ENCODE results near the gene PHACTR3.

The PHACTR3 gene

GRCh38 chr20:59745201-59745600 is 140.9 kb downstream of the PHACTR3 start:
- no peak for TF ChIP-seq CTCF (conservative IDR thresholded peaks at IDR 0.05)
- no peak overlapping the region for H3K27ac ChIP-seq

GRCh38 chr20:59745716-59746115 is 141.4 kb downstream of the PHACTR3 start:
- no peak overlapping the region for H3K27ac ChIP-seq
- TF ChIP-seq ZFX (IDR thresholded peaks at IDR 0.05) (no peak), CTCF (conservative IDR thresholded peaks at IDR 0.05) (no peak)

- TF ChIP-seq ZFX (IDR thresholded peaks at IDR 0.05) (no peak), CTCF (conservative IDR thresholded peaks at IDR 0.05) (no peak)
Observed at GRCh38 chr20:59746155-59746554, 141.8 kb downstream of the PHACTR3 start.

GRCh38 chr20:59747671-59748515 is 143.6 kb downstream of the PHACTR3 start:
- TF ChIP-seq CTCF (conservative IDR thresholded peaks at IDR 0.05) (no peak), ZFX (IDR thresholded peaks at IDR 0.05) (no peak)
- H3K27ac ChIP-seq, result no peak overlapping the region

More at GRCh38 chr20:59746155-59746554, 141.8 kb downstream of the PHACTR3 start:
- no peak overlapping the region for H3K27ac ChIP-seq

- H3K27ac ChIP-seq, result no peak overlapping the region
- TF ChIP-seq CTCF (conservative IDR thresholded peaks at IDR 0.05), result no peak
- TF ChIP-seq ZFX (IDR thresholded peaks at IDR 0.05), result no peak
Observed at GRCh38 chr20:59748619-59749191, 144.4 kb downstream of the PHACTR3 start.

GRCh38 chr20:59749301-59749700 is 145.0 kb downstream of the PHACTR3 start:
- H3K27ac ChIP-seq, result no peak overlapping the region

More at GRCh38 chr20:59749301-59749700, 145.0 kb downstream of the PHACTR3 start:
- TF ChIP-seq CTCF (conservative IDR thresholded peaks at IDR 0.05), result no peak
- no peak for TF ChIP-seq ZFX (IDR thresholded peaks at IDR 0.05)

Data from C4-2B (cell line).